Epidermal melanocyte (primary cell): ENCODE data around the gene DDX31.

Experiments
- DNase-seq: peaks from one replicate; pipeline ENCODE4 v3.0.0; 2011; ENCODE audit warnings: low spot score; ENCODE audit not compliant: insufficient read length

The DDX31 gene

DNA sequence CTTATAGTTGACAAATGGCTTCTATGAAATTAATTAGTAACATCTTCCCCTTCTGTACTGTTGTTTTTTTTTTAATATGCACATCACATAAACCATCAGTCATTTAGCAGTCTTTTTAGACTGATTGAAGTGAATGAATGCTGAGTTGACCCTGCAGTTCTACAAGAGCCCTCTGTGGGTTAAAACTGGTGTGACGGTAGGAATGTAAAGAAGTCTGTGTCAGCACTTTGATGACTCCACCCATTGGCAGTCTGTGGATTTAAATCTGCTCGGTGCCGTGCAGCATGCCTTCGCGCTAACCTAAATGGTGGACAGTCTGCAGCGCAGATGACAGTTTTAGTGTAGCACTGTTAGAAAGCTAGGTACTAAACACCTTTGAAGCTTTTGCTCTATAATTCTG lies 3.6 kb upstream of the DDX31 start:
- DNase-seq = no peak

- DNase-seq = no peak
Measured at GRCh38 chr9:132672413-132672690, 2.6 kb upstream of the DDX31 start.

GRCh38 chr9:132671620-132672412 lies 2.0 kb upstream of the DDX31 start:
- no peak for DNase-seq

DNA sequence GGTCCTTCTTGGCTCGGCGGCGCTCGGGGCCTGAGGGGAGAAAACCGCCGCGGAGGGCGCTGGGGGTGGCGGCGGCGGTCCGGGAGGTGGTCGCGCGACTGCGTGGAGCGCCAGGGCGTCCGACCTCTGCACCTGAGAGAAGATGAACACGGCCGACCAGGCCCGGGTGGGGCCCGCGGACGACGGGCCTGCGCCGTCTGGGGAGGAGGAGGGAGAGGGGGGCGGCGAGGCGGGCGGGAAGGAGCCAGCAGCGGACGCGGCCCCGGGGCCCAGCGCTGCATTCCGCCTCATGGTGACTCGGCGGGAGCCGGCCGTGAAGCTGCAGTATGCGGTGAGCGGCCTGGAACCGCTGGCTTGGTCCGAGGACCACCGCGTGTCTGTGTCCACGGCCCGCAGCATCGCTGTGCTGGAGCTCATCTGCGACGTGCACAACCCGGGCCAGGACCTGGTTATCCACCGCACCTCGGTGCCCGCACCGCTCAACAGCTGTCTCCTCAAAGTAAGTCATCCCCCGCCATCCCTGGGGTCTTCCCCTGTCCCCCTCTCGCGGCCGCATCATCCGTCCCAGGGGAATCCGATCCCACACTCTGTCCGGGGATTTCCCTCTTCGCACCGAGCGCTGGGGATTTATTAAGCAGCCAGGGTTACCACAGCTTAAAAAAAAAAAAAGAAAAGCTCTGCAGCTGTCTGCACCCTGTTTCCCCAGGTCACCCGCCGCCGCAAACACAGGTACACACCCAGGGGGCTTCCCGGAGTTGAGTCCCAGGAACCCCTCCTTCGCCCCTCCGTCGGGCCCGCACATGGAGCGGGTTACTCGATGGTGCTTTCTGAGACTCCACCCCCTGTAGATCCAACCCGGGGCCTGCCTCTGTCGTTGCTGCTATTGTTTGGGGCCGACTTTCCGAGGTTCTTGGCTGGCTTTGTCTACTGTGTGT lies 941 bp upstream of the DDX31 start, which contains the start of gene GTF3C4:
Gene GTF3C4, plus strand, starts transcription at position 8 of the 935 bp plus-strand sequence. Its CDS starts 135 bp downstream, at position 143.
- no peak for DNase-seq

- peak; percentile 39 for DNase-seq
Measured at GRCh38 chr9:132669319-132669697, 475 bp downstream of the DDX31 start.

- no peak for DNase-seq
Measured at GRCh38 chr9:132663851-132664250, 5.9 kb downstream of the DDX31 start.

GRCh38 chr9:132663117-132663516 lies 6.7 kb downstream of the DDX31 start:
- DNase-seq = no peak

DNA sequence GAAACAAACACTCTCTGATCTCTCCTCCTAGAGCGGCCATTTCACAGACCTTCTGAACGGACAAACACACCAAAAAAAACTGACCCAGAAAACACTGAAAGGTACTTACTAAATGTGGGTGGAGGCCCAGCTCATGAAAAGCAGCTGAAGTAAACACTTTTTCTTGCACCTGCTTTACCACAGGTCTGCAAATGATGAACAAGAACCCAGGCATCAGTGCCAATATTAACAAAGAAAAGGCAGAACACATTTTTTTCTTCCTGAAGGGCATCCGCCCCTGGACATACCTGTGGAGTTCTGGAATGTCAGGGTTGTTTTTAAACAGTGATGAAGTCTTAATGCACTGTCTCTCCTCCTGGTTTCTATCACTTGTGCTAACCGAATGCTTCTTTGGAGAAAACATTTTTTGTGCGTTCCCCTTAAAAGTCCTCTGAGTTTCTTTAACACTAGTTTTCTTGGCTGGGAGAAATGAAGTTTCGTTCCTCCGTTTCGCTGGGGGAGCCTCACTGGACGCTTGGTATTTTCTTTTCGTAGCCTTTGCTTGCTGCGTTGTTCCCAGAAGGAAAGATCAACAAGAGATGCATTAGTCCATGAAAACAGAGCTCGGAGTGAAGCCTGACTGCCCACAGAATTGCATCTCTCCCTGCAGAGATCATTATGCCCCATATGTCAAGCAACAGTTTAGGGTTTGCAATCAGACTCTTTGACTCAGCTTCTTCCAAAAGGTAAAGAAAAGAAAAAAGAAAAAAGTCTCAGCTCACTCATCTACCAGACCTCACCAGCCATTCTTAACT lies 7.4 kb downstream of the DDX31 start:
- DNase-seq = no peak

DNA sequence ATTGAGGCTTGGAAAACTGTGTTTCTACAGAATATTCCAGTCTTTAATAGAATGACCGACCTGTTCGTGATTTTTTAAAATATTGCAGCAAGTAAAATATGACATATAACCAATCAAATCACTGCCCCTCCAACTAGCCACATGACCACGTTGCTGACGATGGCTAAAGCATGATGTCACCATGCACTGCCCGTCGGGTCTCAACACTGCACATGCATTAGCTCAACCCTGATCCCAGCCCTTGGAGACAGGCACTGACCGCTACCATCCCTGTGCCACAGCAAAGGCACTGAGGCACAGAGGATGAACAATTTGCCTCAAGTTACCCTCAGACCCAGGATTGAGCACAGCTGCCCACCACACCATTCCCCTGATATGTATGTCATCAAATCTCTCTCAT lies 13.5 kb downstream of the DDX31 start:
- DNase-seq = no peak

GRCh38 chr9:132651259-132651658 lies 18.5 kb downstream of the DDX31 start:
- DNase-seq = no peak

- no peak for DNase-seq
Measured at GRCh38 chr9:132648685-132649084, 21.1 kb downstream of the DDX31 start.

- no peak for DNase-seq
Measured at GRCh38 chr9:132648283-132648682, 21.5 kb downstream of the DDX31 start.

GRCh38 chr9:132647806-132648205 lies 22.0 kb downstream of the DDX31 start:
- no peak for DNase-seq

DNA sequence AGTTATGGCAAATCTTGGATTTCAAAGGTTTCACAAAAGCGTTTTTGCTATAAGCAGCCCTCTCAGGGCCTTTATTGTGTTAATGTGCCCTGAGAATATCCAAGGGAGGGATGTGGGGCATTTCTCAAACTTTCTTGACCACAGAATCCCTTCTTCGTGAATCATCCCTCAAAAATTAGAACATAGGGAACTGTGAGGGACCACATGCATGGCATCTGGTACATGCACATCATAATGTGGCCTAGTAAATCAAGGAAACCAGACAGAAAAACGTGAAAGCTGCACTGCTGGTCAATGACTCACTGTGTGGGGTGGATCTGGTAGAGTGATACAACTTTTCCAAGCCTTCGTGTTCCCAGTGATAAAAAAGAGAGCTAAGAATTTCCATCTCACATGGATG lies 22.4 kb downstream of the DDX31 start:
- DNase-seq = peak; percentile 71

DNA sequence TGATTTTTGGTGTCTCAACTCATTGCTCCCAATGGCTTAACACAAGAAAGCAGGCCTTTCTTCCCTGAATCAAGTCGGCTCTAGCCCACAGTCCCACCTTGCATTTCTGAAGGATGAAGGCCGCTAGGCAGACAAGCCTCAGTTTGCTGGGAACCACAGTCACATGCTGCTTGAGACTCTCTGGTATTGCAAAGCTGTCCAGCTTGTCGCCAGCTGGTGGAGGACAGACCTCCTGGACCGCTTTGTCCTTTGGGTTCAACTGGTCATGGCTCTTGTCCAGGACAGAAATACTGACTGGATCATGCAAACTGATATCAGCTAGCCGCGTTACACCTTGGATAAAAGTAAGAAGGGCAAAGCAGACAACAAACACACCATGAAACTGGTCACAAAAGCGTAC lies 23.1 kb downstream of the DDX31 start:
- no peak for DNase-seq

DNA sequence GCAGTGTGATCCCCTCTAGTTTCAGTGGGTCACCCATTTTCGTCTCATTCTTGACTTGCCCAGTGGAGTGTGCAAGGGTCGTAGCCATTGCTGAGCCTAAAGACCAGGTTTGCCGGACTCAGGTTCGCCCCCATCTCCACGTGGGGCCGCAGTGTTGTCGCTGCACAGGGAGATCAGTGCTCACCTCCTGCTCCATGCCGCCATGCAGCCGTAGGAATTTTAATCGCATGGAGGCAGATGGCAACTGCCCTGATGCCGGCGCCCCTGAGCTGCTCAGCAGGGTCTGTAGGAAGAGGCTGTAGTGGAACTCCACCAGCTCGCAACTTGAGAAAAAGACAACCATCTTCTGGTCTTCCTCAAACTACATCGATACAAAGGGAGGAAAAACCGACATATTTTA lies 24.1 kb downstream of the DDX31 start:
- no peak for DNase-seq

DNA sequence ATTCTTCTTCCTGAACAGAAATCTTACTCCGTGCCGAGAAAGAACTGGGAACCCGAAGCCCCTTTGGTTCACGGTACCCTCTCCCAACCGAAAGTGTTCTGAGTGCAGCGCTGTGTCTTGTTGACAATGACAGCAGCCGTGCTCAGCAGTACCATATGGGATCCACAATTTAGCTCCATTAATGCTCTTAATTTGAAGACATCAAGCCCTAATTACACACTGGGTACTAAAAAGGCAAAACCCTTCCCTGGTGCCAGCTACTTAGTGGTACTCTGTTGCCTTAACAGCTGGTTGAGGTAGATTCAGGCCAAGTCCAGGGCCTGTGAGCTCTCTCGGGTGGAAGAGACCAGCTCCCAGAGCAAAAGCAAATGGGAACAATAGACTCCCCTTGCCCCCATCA lies 24.5 kb downstream of the DDX31 start:
- no peak for DNase-seq

GRCh38 chr9:132644251-132644650 lies 25.5 kb downstream of the DDX31 start:
- no peak for DNase-seq

DNA sequence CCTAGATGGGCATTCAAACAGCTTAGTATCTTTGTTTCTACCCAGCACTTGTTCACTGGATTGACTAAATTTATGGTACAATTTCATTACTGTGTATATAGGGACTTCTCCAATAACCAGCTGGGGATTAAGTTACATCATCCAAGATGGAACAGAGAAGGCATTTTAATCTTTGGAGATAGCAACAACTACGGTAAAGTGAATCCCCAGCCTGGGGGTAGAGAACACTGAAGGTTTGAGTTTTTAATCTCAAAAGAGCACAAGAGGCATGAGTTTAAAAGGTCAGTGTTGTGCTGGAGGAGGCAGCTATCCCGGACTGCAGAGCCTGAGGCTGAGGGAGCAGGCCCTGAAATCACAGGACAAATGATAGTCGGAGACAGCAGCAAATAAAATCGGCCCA lies 28.6 kb downstream of the DDX31 start:
- DNase-seq = peak; percentile 50

DNA sequence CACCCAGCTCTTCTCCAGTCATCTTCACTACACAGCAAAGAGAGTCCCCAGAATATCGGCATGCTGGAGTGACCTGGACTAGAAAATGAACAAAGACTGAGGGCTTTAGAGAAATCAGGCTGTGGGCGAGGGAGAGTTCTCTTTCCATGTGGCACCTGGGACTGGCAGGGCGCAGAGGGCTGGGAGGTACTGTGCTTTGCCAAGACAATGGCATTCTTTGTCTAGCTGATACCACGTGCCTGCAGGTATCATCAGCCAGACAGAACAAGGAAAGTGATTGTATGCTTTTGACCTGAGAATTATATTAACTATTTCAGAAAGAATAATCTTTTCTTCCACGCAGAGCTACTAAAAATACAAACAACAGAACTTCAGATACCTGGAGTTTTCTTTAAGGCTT lies 30.5 kb downstream of the DDX31 start:
- no peak for DNase-seq

- no peak for DNase-seq
Measured at GRCh38 chr9:132638240-132638639, 31.5 kb downstream of the DDX31 start.

DNA sequence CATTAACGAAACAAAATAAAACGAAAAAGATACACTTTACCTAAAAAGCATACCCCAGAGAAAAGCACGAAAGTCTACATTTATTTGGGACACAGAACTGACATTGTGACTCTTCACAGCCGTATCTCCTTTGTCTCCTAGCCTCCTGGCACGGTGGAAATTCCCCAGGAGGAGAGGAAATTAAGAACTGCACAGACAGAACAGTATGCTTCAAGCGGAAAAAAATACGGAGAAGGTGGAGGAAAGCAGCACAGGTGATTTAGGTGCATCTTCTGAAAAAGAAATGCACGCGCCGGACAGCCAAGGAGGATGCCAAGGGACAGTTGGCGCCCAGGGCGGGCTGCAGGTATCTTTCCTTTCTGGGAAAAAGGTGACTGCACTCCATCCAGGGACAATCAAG lies 32.0 kb downstream of the DDX31 start:
- no peak for DNase-seq
